Esophagus muscularis mucosa (tissue), 4 donors: ENCODE data around the gene PYROXD2. TPM values are rescaled to one million over a fixed set of nuclear protein-coding genes. Genes with fewer than 3 reads are reported as not detected.

Source experiments
- DNase-seq: peaks from one replicate; pipeline ENCODE4 v3.0.0-alpha.2; 2017; ENCODE audit errors: extremely low spot score
- H3K27ac ChIP-seq, 4 donors: fragments of 200-600 bp; sonication (generic); replicated peaks in 1 of 4; 1 replicate in 3 of 4; 2 replicates in 1 of 4; pipeline ENCODE4 v1.5.1; 2016 to 2019; ENCODE audit warnings: mild to moderate bottlenecking in 1 of 4
- H3K27me3 ChIP-seq, 4 donors: fragments of 200-600 bp; sonication (generic); one replicate each; pipeline versions ENCODE4 v1.5.1 to v1.6.0; 2016 to 2019
- H3K36me3 ChIP-seq, 4 donors: fragments of 200-600 bp; sonication (generic); one replicate each; pipeline ENCODE4 v1.5.1; 2016 to 2019
- H3K4me1 ChIP-seq, 4 donors: fragments of 200-600 bp; sonication (generic); one replicate each; pipeline ENCODE4 v1.5.1; 2016 to 2019
- H3K4me3 ChIP-seq, 4 donors: fragments of 200-600 bp; sonication (generic); 1 replicate in 2 of 4; 2 replicates in 2 of 4; pipeline ENCODE4 v1.5.1; 2016 to 2019; ENCODE audit warnings: mild to moderate bottlenecking in 4 of 4, moderate library complexity in 1 of 4
- H3K9me3 ChIP-seq, 4 donors: fragments of 200-600 bp; sonication (generic); 1 replicate in 3 of 4; 2 replicates in 1 of 4; pipeline ENCODE4 v1.5.1; 2016 to 2019
- CTCF ChIP-seq, 3 experiments: fragments of 200-600 bp in 2 of 3; fragments of 450-650 bp in 1 of 3; sonication (generic) in 2 of 3; IDR thresholded peaks; one replicate each; pipeline ENCODE4 v1.5.1; 2017 to 2019; ENCODE audit warnings: antibody characterized with exemption in 3 of 3, mild to moderate bottlenecking in 2 of 3, moderate library complexity in 1 of 3
- EP300 ChIP-seq: sonication (generic); formaldehyde crosslinking; IDR thresholded peaks from one replicate; pipeline ENCODE4 v1.6.1; 2017; ENCODE audit warnings: antibody characterized with exemption
- POLR2A ChIP-seq: fragments of 450-650 bp; IDR thresholded peaks from one replicate; pipeline ENCODE4 v1.6.1; 2017; ENCODE audit warnings: antibody characterized with exemption, moderate library complexity, mild to moderate bottlenecking, low read depth
- POLR2AphosphoS5 ChIP-seq, 2 donors: sonication (generic); formaldehyde crosslinking; IDR thresholded peaks; one replicate each; pipeline ENCODE4 v1.6.1; 2017; ENCODE audit warnings: antibody characterized with exemption in 2 of 2
- WGBS: methylation state at CpG from one replicate; pipeline ENCODE4 v1.1.5; 2018; 5-methylcytosine and 5-hydroxymethylcytosine counted together
- intact Hi-C: fragments of 100-400 bp; cut with DNase I; formaldehyde crosslinking; loops from one replicate; pipeline ENCODE4 v1.15.1; 2023
- total RNA-seq, 4 donors: library from RNA; depleted of rRNA; stranded (reverse); fragments of >200 nt; gene quantifications; one replicate each; pipeline versions ENCODE4 v1.1.0 to v1.2.1, GENCODE V29; 2016

Gene PYROXD2
- total RNA-seq, 4 donors from 2014 or later: 5.8 to 10.2 (median 6.6) TPM

GRCh38 chr10:98446661-98447221 is 31.8 kb upstream of the PYROXD2 start, which contains the start of gene HPS1:
Gene HPS1, minus strand, starts transcription at chr10:98446935. Its CDS starts 3,695 bp downstream, at chr10:98443240.
- peak within 1 kb of the TSS; percentile 91 to 96 (median 94) for H3K4me3 ChIP-seq
- H3K9me3 ChIP-seq: no peaks in the 10 kb centered on the region
- intact Hi-C loops: loop anchor here (2.0 to 10.0 kb wide), 2 partner anchors 14 to 1168 kb away; no protein-coding TSS in a partner anchor
- H3K4me1 ChIP-seq: peaks cover 9 to 39% (median 30%) of the 10 kb centered on the region in 4 donors
- TF ChIP-seq EP300 (no peak), POLR2AphosphoS5 (IDR thresholded peaks at IDR 0.05) (peak; percentile 84 to 93), CTCF (IDR thresholded peaks at IDR 0.05) (peak in 1 of 3 experiments; percentile 31), POLR2A (peak; percentile 81)
- peak; percentile 94 for DNase-seq
- no peaks in the 10 kb centered on the region for H3K27me3 ChIP-seq
- peaks cover 11 to 36% (median 32%) of the 10 kb centered on the region in 4 donors for H3K36me3 ChIP-seq
- WGBS: 8% methylated on average over 11 of the region's 47 CpGs
- peak within 1 kb of the TSS; percentile 93 to 96 (median 94) for H3K27ac ChIP-seq

GRCh38 chr10:98446151-98446660 is 31.2 kb upstream of the PYROXD2 start:
- no peak for TF ChIP-seq CTCF (IDR thresholded peaks at IDR 0.05)
- TF ChIP-seq POLR2AphosphoS5 (IDR thresholded peaks at IDR 0.05): peak in 1 of 2 donors; percentile 28
- no peak for TF ChIP-seq POLR2A
- H3K27me3 ChIP-seq: no peaks in the 10 kb centered on the region
- H3K9me3 ChIP-seq: no peaks in the 10 kb centered on the region
- intact Hi-C loops: loop anchor here (2.0 to 10.0 kb wide), 2 partner anchors 15 to 1169 kb away; no protein-coding TSS in a partner anchor
- peak; percentile 92 for DNase-seq
- H3K27ac ChIP-seq: peak overlapping the region; percentile 93 to 96 (median 94)
- peaks cover 9 to 39% (median 30%) of the 10 kb centered on the region in 4 donors for H3K4me1 ChIP-seq
- H3K4me3 ChIP-seq: peak overlapping the region; percentile 91 to 96 (median 94)
- H3K36me3 ChIP-seq: peaks cover 12 to 38% (median 32%) of the 10 kb centered on the region in 4 donors
- 4% methylated on average over 18 of the region's 28 CpGs for WGBS

GRCh38 chr10:98445200-98445812 is 30.3 kb upstream of the PYROXD2 start:
- Histone ChIP-seq H3K27me3 (no peaks in the 10 kb centered on the region), H3K9me3 (no peaks in the 10 kb centered on the region), H3K4me1 (peaks cover 9 to 39% (median 30%) of the 10 kb centered on the region in 4 donors), H3K27ac (peak overlapping the region; percentile 93 to 96 (median 94)), H3K4me3 (peak overlapping the region in 2 of 4 donors; percentile 94 to 96), H3K36me3 (peaks cover 18 to 44% (median 32%) of the 10 kb centered on the region in 4 donors)
- WGBS: 57% methylated on average over 4 of the region's 10 CpGs
- DNase-seq: peak; percentile 81
- intact Hi-C loops: loop anchor here (10.0 kb wide), 1 partner anchor 1169 kb away; no protein-coding TSS in a partner anchor
- TF ChIP-seq POLR2AphosphoS5 (IDR thresholded peaks at IDR 0.05): no peak
- TF ChIP-seq POLR2A: no peak
- TF ChIP-seq CTCF (IDR thresholded peaks at IDR 0.05): no peak
- no peak for TF ChIP-seq EP300

- H3K9me3 ChIP-seq: no peaks in the 10 kb centered on the region
- intact Hi-C loops: loop anchor here (10.0 kb wide), 1 partner anchor 1170 kb away; no protein-coding TSS in a partner anchor
- no peak overlapping the region for H3K27ac ChIP-seq
- no peak overlapping the region for H3K4me3 ChIP-seq
- peaks cover 9 to 39% (median 30%) of the 10 kb centered on the region in 4 donors for H3K4me1 ChIP-seq
- peaks cover 21 to 52% (median 37%) of the 10 kb centered on the region in 4 donors for H3K36me3 ChIP-seq
- TF ChIP-seq CTCF (IDR thresholded peaks at IDR 0.05) (no peak), POLR2AphosphoS5 (IDR thresholded peaks at IDR 0.05) (no peak), EP300 (no peak), POLR2A (no peak)
- no peaks in the 10 kb centered on the region for H3K27me3 ChIP-seq
- WGBS: 78% methylated on average over 8 of the region's 9 CpGs
- DNase-seq: peak; percentile 79
Observed at GRCh38 chr10:98444314-98445006, 29.5 kb upstream of the PYROXD2 start.
